Spleen (tissue), 7 donors: ENCODE measurements around the gene ATG101.

Experiments
- POLR2A ChIP-seq, 3 donors: fragments of 450-650 bp; IDR thresholded peaks; one replicate each; pipeline ENCODE4 v1.5.1; 2017; ENCODE audit warnings: antibody characterized with exemption in 3 of 3, mild to moderate bottlenecking in 1 of 3
- POLR2AphosphoS5 ChIP-seq, 3 donors: sonication (generic); formaldehyde crosslinking; IDR thresholded peaks; one replicate each; pipeline ENCODE4 v1.5.1; 2017; ENCODE audit warnings: antibody characterized with exemption in 3 of 3
- TF ChIP-seq, protein P1 (sequence below), 11 experiments: fragments of 200-600 bp in 7 of 11; fragments of 450-650 bp in 4 of 11; sonication (generic) in 4 of 11; IDR thresholded peaks in 8 of 11; conservative IDR thresholded peaks in 3 of 11; 1 replicate in 7 of 11; 2 replicates in 4 of 11; pipeline versions ENCODE4 v1.4.0 to v1.8.0; 2016 to 2021; ENCODE audit warnings: antibody characterized with exemption in 11 of 11, inconsistent platforms in 4 of 11, mild to moderate bottlenecking in 1 of 11
- donor health status: DM: no; HTN: no; CAD: no; lungs with moderate emphysema.
- donor health status: DM: no; HTN: no; CAD: no.
- donor health status: DM: no; HTN: no; CAD: no.

GRCh38 chr12:52063082-52063924 lies 6.5 kb upstream of the ATG101 start:
- TF ChIP-seq, protein P1, sequence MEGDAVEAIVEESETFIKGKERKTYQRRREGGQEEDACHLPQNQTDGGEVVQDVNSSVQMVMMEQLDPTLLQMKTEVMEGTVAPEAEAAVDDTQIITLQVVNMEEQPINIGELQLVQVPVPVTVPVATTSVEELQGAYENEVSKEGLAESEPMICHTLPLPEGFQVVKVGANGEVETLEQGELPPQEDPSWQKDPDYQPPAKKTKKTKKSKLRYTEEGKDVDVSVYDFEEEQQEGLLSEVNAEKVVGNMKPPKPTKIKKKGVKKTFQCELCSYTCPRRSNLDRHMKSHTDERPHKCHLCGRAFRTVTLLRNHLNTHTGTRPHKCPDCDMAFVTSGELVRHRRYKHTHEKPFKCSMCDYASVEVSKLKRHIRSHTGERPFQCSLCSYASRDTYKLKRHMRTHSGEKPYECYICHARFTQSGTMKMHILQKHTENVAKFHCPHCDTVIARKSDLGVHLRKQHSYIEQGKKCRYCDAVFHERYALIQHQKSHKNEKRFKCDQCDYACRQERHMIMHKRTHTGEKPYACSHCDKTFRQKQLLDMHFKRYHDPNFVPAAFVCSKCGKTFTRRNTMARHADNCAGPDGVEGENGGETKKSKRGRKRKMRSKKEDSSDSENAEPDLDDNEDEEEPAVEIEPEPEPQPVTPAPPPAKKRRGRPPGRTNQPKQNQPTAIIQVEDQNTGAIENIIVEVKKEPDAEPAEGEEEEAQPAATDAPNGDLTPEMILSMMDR (IDR thresholded peaks at IDR 0.05 in 8 of 11, conservative IDR thresholded peaks at IDR 0.05 in 3 of 11) = no peak
- TF ChIP-seq POLR2A (IDR thresholded peaks at IDR 0.05) (no peak), POLR2AphosphoS5 (IDR thresholded peaks at IDR 0.05) (peak in 1 of 3 donors; percentile 14)
